ENCODE data around the gene RS1.

DNA sequence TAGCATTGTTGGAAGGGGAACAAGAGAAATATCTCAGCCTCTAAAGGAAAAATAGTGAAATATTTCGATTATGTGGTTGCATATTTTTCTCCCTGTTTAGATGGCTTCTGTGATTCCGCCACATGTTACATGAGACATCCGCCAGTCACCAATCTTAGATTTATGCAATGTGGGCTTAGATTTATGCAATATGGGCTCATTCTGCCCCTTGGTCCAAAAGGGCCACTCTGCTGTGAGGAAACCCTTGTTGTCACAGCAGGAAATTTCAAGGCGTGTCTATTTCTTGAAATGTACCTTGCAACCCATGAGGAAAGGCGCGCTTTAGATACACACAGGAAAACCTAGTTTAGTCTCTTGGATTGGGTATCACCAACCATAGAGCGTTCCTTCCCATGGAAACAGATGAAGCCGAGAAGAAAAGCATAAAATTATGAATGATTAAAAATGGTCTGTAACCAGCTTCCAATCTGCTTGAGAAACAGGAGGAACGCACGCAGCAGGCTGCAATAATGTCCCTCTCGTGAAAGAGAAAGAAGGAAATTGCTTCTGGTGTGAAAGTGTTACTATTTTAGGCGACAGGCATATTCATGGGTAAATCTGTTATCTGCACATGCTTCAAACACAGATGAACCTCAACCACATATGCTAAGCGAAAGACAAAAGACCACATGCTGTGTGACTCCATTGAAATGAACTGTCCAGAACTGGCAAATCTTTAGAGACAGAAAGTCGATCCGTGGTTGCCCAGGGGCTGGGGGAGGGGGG is 3.7 kb downstream of the RS1 start:
- no peak for TF ChIP-seq CTCF (IDR thresholded peaks at IDR 0.05; ENCODE audit: insufficient read depth, low read length)
- no peak for TF ChIP-seq POLR2AphosphoS5 (IDR thresholded peaks at IDR 0.05; ENCODE audit: low read depth)
- no peak for TF ChIP-seq GABPA (IDR thresholded peaks at IDR 0.05; ENCODE audit: low read depth)
- no peak for TF ChIP-seq REST (IDR thresholded peaks at IDR 0.05; ENCODE audit: insufficient replicate concordance, low read depth)
- no peak for TF ChIP-seq SPI1 (IDR thresholded peaks at IDR 0.05; ENCODE audit: borderline replicate concordance, low read depth)
